Ovary (tissue), 9 donors: ENCODE measurements around the gene NCAN. TPM values are rescaled to one million over a fixed set of nuclear protein-coding genes. Genes with fewer than 3 reads are reported as not detected.
A peak's percentile ranks its signal among the peaks of the same experiment; 100 is the strongest.

Experiments used
- DNase-seq, 5 donors: peaks; one replicate each; pipeline ENCODE4 v3.0.0-alpha.2; 2019 to 2020
- H3K27ac ChIP-seq, 2 donors: fragments of 200-600 bp; one replicate each; pipeline versions ENCODE4 v1.5.1 to v1.8.0; 2019 to 2022
- H3K27me3 ChIP-seq: fragments of 200-600 bp; one replicate; pipeline ENCODE4 v1.8.0; 2022
- H3K36me3 ChIP-seq: fragments of 200-600 bp; sonication (generic); one replicate; pipeline ENCODE4 v1.5.1; 2019
- H3K4me1 ChIP-seq: one replicate; pipeline ENCODE4 v1.8.1; 2013; ENCODE audit warnings: mild to moderate bottlenecking, moderate library complexity; ENCODE audit not compliant: insufficient read depth
- H3K4me3 ChIP-seq: fragments of 200-600 bp; sonication (generic); one replicate; pipeline ENCODE4 v1.5.1; 2017
- H3K9me3 ChIP-seq, 2 donors: fragments of 200-600 bp in 1 of 2; sonication (generic) in 1 of 2; one replicate each; pipeline versions ENCODE4 v1.5.1 to v1.8.1; 2013 to 2019; ENCODE audit warnings: mild to moderate bottlenecking in 1 of 2, moderate library complexity in 1 of 2
- EP300 ChIP-seq: sonication (generic); formaldehyde crosslinking; IDR thresholded peaks from one replicate; pipeline ENCODE4 v1.6.1; 2017; ENCODE audit warnings: antibody characterized with exemption
- POLR2A ChIP-seq: fragments of 450-650 bp; IDR thresholded peaks from one replicate; pipeline ENCODE4 v1.6.1; 2017; ENCODE audit warnings: antibody characterized with exemption, mild to moderate bottlenecking, moderate library complexity
- WGBS, 3 donors: extraction: QIAGEN DNeasy Blood & Tissue Kit in 1 of 3; methylation state at CpG; one replicate each; pipeline versions ENCODE4 v1.1.5 to v1.1.7; 2013 to 2017; 5-methylcytosine and 5-hydroxymethylcytosine counted together
- intact Hi-C, 4 donors: fragments of 100-400 bp; cut with DNase I; formaldehyde crosslinking; loops; one replicate each; pipeline versions ENCODE4 v1.11.0 to v1.15.1; 2022 to 2023
- polyA plus RNA-seq, 2 donors: library from polyadenylated mRNA; stranded (reverse); fragments of 200-250 nt in 1 of 2; fragments of 350-450 nt in 1 of 2; fragmentation: Illumina TruSeq in 1 of 2; extraction: RNeasy Lipid Tissue Mini Kit (QIAGEN cat#74804) in 1 of 2; gene quantifications; one replicate each; pipeline ENCODE4 v1.2.3, GENCODE V29; 2013 to 2014
- total RNA-seq, 7 donors: library from RNA; depleted of rRNA in 2 of 7; stranded (reverse); fragments of >200 nt in 2 of 7; fragmentation: NEBNext Ultra II Directional in 3 of 7; extraction: Animal tissue kit (Norgen Biotek cat#: 25700) in 3 of 7; gene quantifications; one replicate each; pipeline versions ENCODE4 v1.1.0 to v1.2.4, GENCODE V29; 2016 to 2023
- TF ChIP-seq, protein P1 (sequence below), 3 donors: fragments of 450-650 bp in 2 of 3; fragments of 200-600 bp in 1 of 3; IDR thresholded peaks; one replicate each; pipeline versions ENCODE4 v1.5.1 to v1.8.0; 2016 to 2022; ENCODE audit warnings: antibody characterized with exemption in 3 of 3, mild to moderate bottlenecking in 1 of 3
- donor health status: DM: no; HTN: no; CAD: no; lungs with moderate emphysema.
- donor health status: DM: no; HTN: no; CAD: no.
- donor health status: Bipolar disorder and iron deficiency.
- donor health status: DM: yes; HTN: yes; CAD: no.
- donor health status: DM: no; HTN: no; CAD: no.
- donor health status: DM: yes; HTN: yes; CAD: no.

NCAN gene
- total and polyA plus RNA-seq, 9 donors: not detected

DNA sequence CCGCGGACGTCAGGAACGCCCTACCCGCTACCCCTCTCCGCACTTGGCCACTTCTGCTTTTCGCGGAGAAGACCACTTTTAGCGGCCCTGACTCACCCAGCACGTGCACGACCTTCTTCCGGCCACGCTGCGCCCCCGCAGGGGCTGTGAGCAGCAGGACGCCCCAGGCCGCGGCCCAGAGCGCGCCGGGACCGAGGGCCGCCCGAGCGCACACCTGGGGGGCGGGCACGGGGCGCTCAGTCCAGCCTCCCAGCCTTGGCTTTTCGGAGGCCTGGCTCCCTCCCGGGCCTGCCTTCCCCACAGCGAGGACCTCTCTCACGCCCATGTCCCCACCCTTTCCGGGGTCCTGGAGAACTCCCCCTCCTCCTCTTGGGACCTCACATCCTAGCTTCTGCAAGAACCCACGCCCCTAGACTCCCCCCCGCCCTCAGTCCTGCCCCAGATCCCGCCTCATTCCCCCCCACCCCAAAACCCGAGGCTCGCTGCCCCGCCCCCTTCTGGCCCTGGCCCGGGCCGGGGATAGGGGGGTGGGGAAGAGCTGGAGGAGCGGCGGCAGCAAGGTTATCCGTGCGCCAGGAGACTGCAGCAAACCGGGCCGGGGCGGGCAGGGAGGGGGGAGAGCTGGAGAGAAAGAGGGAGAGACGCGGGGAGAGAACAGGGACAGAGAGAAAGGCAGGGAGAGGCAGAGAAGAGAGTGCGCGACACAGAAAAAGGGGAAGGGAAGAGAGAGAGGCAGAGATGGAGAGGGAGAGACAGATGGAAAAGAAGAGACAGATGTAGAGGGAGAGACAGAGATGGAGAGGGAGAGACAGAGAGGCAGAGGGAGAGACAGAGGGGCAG, 49.8 kb downstream of the NCAN start:
- Histone ChIP-seq H3K4me1 (peaks cover 3% of the 10 kb centered on the region), H3K9me3 (no peaks in the 10 kb centered on the region), H3K4me3 (no peak overlapping the region), H3K36me3 (no peaks in the 10 kb centered on the region), H3K27ac (no peak overlapping the region), H3K27me3 (no peaks in the 10 kb centered on the region)
- TF ChIP-seq POLR2A (no peak), EP300 (no peak)
- TF ChIP-seq, protein P1, sequence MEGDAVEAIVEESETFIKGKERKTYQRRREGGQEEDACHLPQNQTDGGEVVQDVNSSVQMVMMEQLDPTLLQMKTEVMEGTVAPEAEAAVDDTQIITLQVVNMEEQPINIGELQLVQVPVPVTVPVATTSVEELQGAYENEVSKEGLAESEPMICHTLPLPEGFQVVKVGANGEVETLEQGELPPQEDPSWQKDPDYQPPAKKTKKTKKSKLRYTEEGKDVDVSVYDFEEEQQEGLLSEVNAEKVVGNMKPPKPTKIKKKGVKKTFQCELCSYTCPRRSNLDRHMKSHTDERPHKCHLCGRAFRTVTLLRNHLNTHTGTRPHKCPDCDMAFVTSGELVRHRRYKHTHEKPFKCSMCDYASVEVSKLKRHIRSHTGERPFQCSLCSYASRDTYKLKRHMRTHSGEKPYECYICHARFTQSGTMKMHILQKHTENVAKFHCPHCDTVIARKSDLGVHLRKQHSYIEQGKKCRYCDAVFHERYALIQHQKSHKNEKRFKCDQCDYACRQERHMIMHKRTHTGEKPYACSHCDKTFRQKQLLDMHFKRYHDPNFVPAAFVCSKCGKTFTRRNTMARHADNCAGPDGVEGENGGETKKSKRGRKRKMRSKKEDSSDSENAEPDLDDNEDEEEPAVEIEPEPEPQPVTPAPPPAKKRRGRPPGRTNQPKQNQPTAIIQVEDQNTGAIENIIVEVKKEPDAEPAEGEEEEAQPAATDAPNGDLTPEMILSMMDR (IDR thresholded peaks at IDR 0.05): no peak
- peak in 2 of 5 donors; percentile 25 to 58 for DNase-seq
- 1 to 2% (median 1%) methylated on average over 45 to 52 of the region's 52 CpGs for WGBS, 3 donors
- intact Hi-C loops: no loop called here

DNA sequence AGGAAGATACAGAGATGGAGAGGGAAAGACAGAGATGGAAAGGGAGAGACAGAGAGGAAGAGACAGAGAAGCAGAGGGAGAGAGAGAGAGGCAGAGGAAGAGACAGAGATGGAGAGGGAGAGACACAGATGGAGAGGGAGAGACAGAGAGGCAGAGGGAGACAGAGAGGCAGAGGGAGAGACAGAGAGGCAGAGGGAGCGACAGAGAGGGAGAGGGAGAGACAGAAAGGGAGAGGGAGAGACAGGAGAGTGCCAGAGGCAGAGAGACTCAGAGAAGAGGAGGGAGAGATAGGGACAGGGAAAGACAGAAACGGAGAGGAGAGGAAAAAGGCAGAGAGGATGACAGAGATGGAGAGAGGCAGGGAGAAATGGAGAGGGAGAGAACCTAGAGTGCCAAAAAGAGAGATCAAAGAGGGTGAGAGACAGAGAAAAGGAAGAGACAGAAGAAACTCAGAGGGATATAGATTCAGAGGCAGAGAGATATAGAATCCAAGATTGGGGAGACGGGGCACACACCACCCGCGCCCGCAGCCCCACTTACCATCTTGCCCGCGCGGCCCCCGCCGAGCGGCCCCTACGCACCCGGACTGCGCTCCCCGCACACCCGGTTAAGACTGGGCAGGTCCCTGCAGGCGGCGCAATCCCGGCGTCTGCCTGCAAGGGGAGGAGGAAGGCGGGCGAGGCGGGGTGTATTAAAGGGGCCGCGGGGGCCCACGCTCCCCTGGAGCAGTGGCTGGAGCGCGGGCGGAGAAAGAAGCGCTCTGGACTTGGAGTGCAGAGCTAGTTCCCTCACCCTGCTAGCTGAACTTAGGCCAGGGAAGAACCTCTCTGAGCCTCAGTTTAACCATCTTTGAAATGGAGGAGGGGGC, 50.7 kb downstream of the NCAN start:
- DNase-seq: no peak
- 5 to 12% (median 6%) methylated on average over 31 of the region's 31 CpGs for WGBS, 3 donors
- H3K27me3 ChIP-seq: no peaks in the 10 kb centered on the region
- no peaks in the 10 kb centered on the region for H3K36me3 ChIP-seq
- H3K4me3 ChIP-seq: no peak overlapping the region
- intact Hi-C loops: no loop called here
- peaks cover 3% of the 10 kb centered on the region for H3K4me1 ChIP-seq
- no peaks in the 10 kb centered on the region for H3K9me3 ChIP-seq
- no peak for TF ChIP-seq EP300
- TF ChIP-seq, protein P1 (IDR thresholded peaks at IDR 0.05): no peak
- TF ChIP-seq POLR2A: no peak
- no peak overlapping the region for H3K27ac ChIP-seq

DNA sequence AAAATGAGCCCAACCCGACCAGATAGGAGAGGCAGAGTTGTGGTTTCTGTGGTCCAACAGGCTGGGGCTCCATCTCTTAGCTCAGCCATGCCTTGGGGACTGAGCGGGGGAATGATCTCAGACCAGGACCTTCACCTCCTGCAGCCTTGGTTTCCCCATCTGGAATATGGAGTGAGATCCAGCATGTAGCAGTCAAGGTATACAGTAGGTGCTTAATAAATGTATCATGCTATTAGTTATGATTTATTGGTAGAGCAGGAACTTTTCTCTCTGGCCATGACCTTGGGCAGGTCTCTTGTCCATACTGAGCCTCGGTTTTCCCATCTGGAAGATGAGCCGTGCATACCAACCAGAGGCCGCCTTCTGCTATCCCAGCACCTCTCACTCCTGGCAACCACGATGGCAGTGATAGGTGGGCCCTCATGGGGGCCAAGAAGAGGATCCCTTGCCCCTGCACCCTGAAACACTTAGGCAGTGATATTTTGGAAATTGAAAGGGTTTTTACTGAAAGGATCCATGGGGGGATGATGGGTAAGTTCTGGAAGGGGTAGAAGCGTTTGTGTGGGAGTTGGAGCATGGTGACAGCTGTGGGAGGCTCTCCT, 52.2 kb downstream of the NCAN start:
- no peaks in the 10 kb centered on the region for H3K27me3 ChIP-seq
- H3K4me3 ChIP-seq: no peak overlapping the region
- H3K36me3 ChIP-seq: no peaks in the 10 kb centered on the region
- H3K9me3 ChIP-seq: no peaks in the 10 kb centered on the region
- 71 to 76% (median 72%) methylated on average over 7 of the region's 7 CpGs for WGBS, 3 donors
- TF ChIP-seq EP300: no peak
- TF ChIP-seq, protein P1 (IDR thresholded peaks at IDR 0.05): no peak
- TF ChIP-seq POLR2A: no peak
- no peak overlapping the region for H3K27ac ChIP-seq
- intact Hi-C loops: no loop called here
- no peak for DNase-seq
- peaks cover 3% of the 10 kb centered on the region for H3K4me1 ChIP-seq

DNA sequence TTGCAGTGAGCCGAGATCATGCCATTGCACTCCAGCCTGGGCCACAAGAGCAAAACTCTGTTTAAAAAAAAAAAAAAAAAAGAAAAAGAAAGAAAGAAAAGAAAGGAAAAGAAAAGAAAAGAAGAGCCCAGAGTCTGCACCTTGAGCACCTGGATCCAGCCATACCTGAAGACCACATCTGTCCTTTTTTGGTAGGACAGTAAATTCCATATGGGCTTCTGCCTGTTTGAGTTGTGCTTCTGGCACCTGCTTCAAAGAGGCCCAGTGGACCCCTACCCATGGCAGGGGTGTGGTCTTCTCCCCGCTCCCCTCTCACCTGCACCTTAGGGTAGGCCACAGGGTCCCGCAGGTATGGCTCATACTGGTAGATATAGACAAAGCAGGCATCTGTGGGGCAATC, 55.5 kb downstream of the NCAN start:
- intact Hi-C loops: no loop called here
- Histone ChIP-seq H3K36me3 (no peaks in the 10 kb centered on the region), H3K4me3 (no peak overlapping the region), H3K4me1 (no peaks in the 10 kb centered on the region), H3K27me3 (no peaks in the 10 kb centered on the region), H3K9me3 (no peaks in the 10 kb centered on the region), H3K27ac (no peak overlapping the region)
- 88 to 97% (median 94%) methylated on average over 3 of the region's 3 CpGs for WGBS, 3 donors
- TF ChIP-seq, protein P1 (IDR thresholded peaks at IDR 0.05): no peak
- no peak for DNase-seq
